C4-2B (cell line): ENCODE results near the gene SPDYE16.
"Not testable (repeated sequence)": the region's sequence is repeated elsewhere in the genome, so short reads cannot be mapped to it uniquely, and the experiment has no call there.

ENCODE experiments used
- H3K27ac ChIP-seq: fragments of 450-650 bp; 2 replicates; pipeline ENCODE4 v1.5.1; 2017

SPDYE16 gene, protein sequence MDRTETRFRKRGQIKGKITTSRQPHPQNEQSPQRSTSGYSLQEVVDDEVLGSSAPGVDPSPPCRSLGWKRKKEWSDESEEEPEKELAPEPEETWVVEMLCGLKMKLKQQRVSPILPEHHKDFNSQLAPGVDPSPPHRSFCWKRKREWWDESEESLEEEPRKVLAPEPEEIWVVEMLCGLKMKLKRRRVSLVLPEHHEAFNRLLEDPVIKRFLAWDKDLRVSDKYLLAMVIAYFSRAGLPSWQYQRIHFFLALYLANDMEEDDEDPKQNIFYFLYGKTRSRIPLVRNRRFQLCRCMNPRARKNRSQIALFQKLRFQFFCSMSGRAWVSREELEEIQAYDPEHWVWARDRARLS

GRCh38 chr7:76543197-76543596 lies at the start of gene SPDYE16:
Gene SPDYE16, minus strand, starts transcription at chr7:76543297. Its CDS starts 1,838 bp downstream, at chr7:76541459.
- H3K27ac ChIP-seq = not testable (repeated sequence)

DNA sequence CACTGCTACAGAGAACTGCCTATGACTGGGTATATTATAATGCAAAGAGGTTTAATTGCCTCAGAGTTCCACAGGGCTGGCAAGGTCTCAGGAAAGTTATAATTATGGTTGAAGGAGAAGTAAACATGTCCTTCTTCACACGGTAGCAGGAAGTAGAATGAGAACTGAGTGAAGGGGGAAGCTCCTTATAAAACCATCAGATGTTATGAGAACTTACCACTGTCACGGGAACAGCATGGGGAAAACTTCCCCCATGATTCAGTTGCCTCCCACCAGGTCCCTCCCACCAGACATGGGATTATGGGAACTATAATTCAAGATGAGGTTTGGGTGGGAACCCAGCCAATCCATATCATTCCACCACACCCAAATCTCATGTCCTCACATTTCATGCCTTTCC lies 49.6 kb upstream of the SPDYE16 start:
- H3K27ac ChIP-seq = not testable (repeated sequence)

GRCh38 chr7:76591602-76592304 lies 48.7 kb upstream of the SPDYE16 start:
- not testable (repeated sequence) for H3K27ac ChIP-seq

GRCh38 chr7:76591033-76591432 lies 47.9 kb upstream of the SPDYE16 start:
- H3K27ac ChIP-seq = not testable (repeated sequence)

DNA sequence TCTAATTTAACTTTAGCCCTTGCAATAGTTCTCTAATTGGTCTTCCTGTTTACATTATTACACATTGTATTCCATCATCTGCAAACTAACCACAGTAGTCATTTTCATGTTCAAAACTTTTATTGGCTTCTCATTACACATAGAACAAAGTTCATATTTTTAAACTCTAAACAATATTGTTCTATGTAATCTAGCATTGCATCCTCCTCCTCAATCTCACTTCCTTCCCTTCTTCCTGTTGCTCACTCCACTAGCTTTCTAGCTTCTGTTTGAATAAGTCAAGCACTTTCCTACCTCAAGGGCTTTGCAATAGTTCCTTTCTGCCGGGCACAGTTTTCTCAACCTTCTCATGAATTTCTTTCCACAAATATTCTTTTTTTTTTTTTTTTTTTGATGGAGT lies 45.5 kb upstream of the SPDYE16 start:
- H3K27ac ChIP-seq = not testable (repeated sequence)

- H3K27ac ChIP-seq = not testable (repeated sequence)
These were observed 43.7 kb upstream of the SPDYE16 start for GRCh38 chr7:76586585-76587315.

- H3K27ac ChIP-seq = not testable (repeated sequence)
These were observed 40.7 kb upstream of the SPDYE16 start for GRCh38 chr7:76583636-76584281.

DNA sequence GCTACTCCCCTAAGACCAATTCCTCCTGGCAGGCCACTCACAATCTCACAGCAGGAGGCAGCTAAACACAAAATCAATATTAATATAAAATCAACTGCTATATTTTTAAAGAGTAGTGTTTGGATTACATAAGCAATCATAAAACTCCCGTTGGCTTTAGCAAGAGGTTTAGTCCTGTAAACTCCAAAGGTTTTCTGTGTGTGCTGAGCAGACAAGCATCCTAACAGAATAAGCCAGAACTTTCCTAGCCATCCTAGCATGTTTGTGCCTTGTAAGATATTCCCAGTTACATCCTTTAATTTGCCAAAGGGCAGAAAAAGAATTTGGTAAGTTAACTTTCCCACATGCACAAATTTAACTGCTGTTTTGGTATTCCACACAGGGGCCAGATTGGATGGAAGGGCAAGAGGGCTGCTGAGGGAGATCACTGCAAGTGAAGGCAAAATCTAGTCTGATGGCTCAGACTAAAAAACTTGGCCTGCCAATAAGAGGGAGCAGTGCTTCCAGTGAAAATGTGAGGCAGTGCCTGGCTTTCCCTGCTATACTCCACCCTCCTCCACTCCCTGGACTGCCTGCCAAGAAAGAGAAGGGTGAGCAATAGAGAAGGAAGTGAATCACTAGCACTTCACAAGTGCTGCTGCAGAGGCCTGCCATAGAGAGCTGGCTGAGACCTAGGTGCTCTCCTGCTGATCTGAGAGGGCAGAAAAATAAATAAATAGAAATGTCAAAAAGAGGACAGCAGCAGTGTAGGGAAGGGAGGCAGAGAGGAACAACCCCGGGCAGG lies 39.9 kb upstream of the SPDYE16 start:
- H3K27ac ChIP-seq = not testable (repeated sequence)

GRCh38 chr7:76575919-76576655 lies 33.0 kb upstream of the SPDYE16 start:
- not testable (repeated sequence) for H3K27ac ChIP-seq

DNA sequence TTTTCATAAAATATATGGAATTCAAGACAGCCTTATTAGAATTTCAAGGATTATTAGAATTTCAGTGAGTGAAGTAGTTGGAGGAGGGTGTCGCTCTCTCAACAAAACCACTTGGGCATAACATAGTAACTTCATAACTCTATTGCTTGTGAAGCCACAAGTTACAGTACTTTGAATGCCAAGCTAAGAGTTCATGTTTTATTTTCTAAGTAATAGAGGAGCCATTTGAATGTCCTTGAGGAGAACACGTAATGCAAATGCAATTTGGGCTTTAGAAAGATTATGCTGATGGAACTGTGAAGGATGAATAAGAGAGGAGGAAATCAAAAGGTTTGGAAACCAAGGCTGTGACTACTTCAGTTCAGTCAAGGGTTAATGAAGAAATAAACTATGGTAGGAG lies 32.3 kb upstream of the SPDYE16 start:
- H3K27ac ChIP-seq = not testable (repeated sequence)

- not testable (repeated sequence) for H3K27ac ChIP-seq
These were observed 29.2 kb upstream of the SPDYE16 start for GRCh38 chr7:76572296-76572695.

DNA sequence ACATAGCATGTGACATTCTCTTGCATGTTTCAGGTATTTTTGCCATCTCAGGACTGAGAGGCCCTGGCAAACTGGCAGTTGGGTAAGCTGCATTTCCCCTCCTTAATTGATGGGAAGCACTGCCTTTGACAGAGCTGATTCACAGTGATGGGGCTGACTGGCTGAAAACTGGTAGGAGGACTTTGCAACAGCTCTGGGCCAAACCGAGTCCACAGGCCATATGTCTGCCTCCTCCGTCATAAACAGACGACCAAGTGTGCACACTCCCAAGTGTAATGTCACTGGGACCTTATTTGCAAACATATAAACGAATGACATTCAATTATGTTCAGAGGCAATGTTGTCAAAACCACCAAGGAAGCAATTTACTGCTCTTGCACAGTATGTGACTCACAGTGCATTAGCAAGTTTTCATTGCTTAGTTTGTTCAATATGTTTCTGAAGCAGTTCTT lies 27.3 kb upstream of the SPDYE16 start:
- H3K27ac ChIP-seq = not testable (repeated sequence)

DNA sequence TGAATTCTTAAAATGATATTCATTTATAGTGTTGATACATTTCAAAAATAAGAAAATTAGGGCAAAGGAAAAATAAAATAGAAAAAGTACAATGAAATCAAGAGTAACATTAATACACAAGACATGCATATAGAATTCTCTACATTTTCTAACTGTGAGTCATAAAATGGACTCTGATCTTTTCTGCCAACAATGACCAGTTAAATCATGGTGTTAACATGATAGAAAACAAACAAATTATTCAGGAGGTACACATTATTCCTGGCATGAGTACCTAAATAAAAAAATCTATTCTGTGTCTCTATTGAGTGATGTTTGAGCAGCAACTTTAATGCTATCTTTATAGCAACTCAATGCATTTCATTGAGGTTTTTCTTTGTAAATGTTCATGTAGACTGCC lies 25.6 kb upstream of the SPDYE16 start:
- not testable (repeated sequence) for H3K27ac ChIP-seq

DNA sequence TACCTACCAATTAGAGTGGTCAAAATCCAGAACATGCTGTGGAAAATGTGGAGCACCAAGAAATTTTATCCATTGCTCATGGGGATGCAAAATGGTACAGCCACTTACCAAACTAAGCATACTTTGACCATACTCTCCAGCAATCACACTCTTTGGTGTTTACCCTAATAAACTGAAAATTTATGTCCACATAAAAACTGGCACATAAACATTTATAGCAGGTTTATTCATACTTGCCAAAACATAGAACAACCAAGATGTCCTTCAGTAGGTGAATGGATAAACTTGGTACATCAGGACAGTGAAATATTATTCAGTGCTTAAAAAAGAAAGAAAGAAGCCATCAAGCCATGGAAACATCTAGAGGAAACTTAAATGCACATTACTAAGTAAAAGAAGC lies 24.7 kb upstream of the SPDYE16 start:
- H3K27ac ChIP-seq = not testable (repeated sequence)

DNA sequence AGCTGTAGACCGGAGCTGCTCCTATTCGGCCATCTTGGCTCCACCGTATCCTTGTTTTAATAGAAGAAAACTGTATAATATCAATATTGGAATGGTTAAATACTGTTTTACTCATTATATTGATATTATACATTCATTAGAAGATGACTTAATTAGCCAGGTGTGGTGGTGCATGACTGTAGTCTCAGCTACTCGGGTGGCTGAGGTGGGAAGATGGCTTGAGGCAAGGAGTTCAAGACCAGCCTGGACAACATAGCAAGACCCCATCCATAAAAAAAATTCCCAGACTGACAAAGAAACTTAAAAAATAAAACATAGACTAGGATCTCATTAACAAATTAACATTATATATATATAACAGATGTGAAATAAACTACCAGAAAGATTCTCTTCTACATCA lies 24.2 kb upstream of the SPDYE16 start:
- H3K27ac ChIP-seq = not testable (repeated sequence)

- H3K27ac ChIP-seq = not testable (repeated sequence)
These were observed 21.9 kb upstream of the SPDYE16 start for GRCh38 chr7:76565001-76565400.

GRCh38 chr7:76561342-76561741 lies 18.2 kb upstream of the SPDYE16 start:
- H3K27ac ChIP-seq = not testable (repeated sequence)

DNA sequence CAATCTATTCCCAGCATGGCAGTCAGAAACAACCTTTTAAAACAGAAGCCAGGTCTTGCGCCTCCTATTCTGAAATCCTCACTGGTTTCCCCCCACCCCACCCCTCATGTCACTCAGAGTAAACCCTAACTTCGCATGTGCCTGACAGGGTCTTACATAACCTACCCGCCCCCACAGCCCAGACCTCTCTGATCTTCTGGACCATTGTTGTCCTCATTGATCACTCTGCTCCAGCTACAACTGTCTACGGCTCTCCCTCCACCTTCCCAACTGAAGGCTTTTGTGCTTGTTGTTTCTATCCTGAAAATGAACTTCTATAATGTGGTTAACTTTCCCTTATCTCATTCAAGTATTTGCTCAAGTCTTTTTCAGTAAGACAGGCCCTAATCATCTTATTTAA lies 17.1 kb upstream of the SPDYE16 start:
- H3K27ac ChIP-seq = not testable (repeated sequence)

DNA sequence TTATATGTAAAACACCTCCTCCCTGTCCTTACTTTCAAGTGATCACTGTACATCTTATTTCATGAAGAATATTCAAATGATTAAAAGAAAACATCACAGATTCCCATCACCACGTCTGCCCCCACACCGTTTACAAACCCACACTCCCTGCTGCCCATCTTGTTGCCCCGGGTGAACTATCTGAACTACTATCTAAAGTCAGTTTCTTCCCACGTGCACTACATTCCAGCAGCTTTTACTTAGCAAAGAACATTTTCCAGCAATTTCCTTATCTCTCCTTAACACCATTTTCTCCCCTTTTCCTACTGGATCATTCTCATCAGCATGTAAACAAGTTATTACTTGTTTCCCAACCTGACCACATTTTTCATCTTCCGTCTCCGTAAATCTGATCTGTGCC lies 16.6 kb upstream of the SPDYE16 start:
- H3K27ac ChIP-seq = not testable (repeated sequence)

DNA sequence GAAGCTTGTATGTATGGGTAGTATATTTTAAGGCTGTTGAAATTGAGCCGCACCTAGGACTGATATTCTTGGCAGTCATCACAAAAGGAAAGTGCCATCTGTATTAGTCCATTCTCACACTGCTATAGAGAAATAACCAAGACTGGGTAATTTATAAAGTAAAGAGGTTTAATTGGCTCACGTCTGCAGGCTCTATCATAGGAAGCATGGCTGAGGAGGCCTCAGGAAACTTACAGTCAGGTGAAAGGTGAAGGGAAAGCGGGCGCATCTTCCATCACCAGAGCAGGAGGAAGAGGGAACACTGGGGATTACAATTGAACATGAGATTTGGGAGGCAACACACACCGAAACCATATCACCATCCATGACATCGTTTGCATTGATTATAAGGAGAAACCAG lies 8.9 kb upstream of the SPDYE16 start:
- H3K27ac ChIP-seq = not testable (repeated sequence)

DNA sequence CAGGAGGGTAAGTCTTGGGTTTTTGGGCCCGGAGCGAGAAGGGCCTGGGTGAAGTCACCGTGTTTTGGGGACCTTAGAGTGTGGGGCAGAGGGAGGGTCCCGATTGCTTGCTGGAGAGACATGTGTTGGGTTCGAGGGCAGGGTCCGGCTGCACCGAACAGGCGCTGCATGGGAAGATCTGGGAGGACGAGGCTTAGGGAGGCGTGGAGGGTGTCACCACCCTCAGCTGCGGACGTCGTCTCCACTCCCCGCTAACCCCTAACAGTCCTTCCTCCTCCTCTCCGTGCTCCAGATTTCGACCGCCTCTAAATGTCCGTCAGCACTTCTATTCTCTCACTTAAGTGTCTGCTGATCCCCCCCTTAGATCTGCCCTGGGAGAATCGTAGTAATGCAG lies 6.8 kb upstream of the SPDYE16 start:
- peak overlapping the region; percentile 86 for H3K27ac ChIP-seq
